ENCODE data around the gene RAB31. TPM values are rescaled to one million over a fixed set of nuclear protein-coding genes. Genes with fewer than 3 reads are reported as not detected.

Gene RAB31, protein sequence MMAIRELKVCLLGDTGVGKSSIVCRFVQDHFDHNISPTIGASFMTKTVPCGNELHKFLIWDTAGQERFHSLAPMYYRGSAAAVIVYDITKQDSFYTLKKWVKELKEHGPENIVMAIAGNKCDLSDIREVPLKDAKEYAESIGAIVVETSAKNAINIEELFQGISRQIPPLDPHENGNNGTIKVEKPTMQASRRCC
- 24.5 to 39.1 TPM (median 32.3 TPM) in 5 replicates for total RNA-seq (2022; extraction: Qiagen RNA extraction; ENCODE audit: low read depth)

DNA sequence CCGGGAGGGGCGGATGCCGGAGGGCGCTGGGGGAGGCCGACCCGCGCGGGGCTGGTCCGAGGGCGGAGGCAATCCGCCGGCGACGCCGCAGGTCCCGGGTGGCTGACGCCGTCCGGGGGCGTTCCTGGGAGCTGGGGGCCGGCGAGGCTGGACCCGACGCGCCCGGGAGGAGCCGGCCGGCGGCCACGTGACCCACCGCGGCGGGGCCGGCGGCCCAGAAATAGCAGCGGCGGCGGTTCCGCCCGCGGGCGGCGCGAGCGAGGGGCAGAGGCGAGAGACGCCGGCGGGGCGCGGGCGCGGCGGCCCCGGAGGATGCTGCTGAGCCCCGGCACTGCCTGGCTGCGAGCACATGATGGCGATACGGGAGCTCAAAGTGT is at the start of gene RAB31:
Gene RAB31 (plus strand): TSS at position 245 of the 377 bp plus-strand sequence. CDS start 105 bp downstream, at position 350.

DNA sequence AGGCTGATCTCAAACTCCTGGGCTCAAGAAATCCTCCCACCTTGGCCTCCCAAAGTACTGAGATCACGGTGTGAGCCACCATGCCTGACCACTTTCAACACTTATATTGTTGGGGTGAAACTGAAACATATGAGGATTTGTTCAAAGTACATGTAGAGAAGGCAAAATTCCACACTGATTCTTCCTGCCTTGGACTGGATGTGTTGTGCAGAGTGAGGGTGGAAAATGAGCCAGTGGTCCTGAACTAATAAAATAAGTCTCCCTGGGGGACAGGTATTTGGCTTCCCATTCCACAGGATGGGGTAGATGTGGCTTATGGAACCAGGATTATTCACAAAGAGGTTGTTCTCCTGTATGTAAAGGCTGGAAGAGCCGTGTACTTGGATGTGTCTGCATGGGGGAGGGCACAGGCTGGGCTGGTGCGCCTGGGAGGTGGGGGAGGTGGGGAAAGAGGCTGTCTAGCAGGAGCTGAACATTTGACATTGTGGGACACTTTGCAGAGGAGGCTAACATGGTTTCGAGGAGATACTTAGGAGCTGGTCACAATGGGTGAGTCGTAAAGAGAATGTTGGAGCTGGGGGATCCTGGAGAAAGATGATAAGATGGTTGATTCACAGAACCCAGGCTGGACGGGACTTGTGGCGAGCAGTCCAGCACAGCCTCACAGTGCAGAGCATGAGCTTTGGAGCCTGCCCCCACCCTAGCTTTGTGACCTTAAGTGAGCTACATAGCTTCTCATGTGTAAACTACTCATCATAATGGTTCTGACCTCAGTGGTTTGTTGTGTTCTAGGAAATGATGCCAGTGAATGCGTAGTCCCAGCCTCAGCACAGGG is 177.3 kb downstream of the RAB31 start, which contains the start of gene TXNDC2:
Gene TXNDC2 (plus strand): TSS at position 804 of the 835 bp plus-strand sequence. CDS start 708 bp downstream, outside the sequence.

Other genes starting within 250 kb of the RAB31 start
- 25.3 to 29.3 TPM (median 28.4 TPM) in 5 replicates for gene RALBP1, start 232.8 kb upstream of the RAB31 start, total RNA-seq (2022; extraction: Qiagen RNA extraction; ENCODE audit: low read depth)
- 40.3 to 49.9 TPM (median 41.6 TPM) in 5 replicates for gene PPP4R1, start 93.7 kb upstream of the RAB31 start, total RNA-seq (2022; extraction: Qiagen RNA extraction; ENCODE audit: low read depth)
- gene TXNDC2, start 177.7 kb downstream of the RAB31 start, total RNA-seq (2022; extraction: Qiagen RNA extraction; ENCODE audit: low read depth): 0.10 to 0.35 TPM (median 0.21 TPM) in 5 replicates
- gene VAPA, start 205.7 kb downstream of the RAB31 start, total RNA-seq (2022; extraction: Qiagen RNA extraction; ENCODE audit: low read depth): 176 to 207 TPM (median 186 TPM) in 5 replicates